A673 (cell line): ENCODE data around the gene DLGAP1. TPM values are rescaled to one million over a fixed set of nuclear protein-coding genes. Genes with fewer than 3 reads are reported as not detected.
A peak's percentile ranks its signal among the peaks of the same experiment; 100 is the strongest.

Experiments used
- BruUV-seq: library from RNA; stranded (reverse); fragments of 400-500 nt; replicated peaks from 2 replicates; lab custom pipeline; 2021; lab: Mats Ljungman, UMichigan
- CTCF ChIA-PET: fragments of 300-600 bp; sonication (Branson Sonifier 250); formaldehyde crosslinking; loops from one replicate; lab custom pipeline; 2022; ENCODE audit warnings: antibody characterized with exemption; lab: Charles Lee
- POLR2A ChIA-PET: fragments of 300-600 bp; sonication (Branson Sonifier 250); formaldehyde crosslinking; loops from one replicate; lab custom pipeline; 2022; ENCODE audit warnings: antibody characterized with exemption; ENCODE audit not compliant: low non-redundant PET; lab: Charles Lee
- DNase-seq: peaks from one replicate; pipeline ENCODE4 v3.0.0-alpha.2; 2015; ENCODE audit warnings: low spot score
- H3K27ac ChIP-seq: fragments of 200-600 bp; sonication (generic); 2 replicates; pipeline ENCODE4 v1.5.1; 2016; ENCODE audit warnings: mixed run types, low read depth, mild to moderate bottlenecking, mixed read lengths, antibody characterized with exemption, low read length; ENCODE audit not compliant: poor library complexity, severe bottlenecking
- H3K27me3 ChIP-seq: fragments of 200-600 bp; sonication (generic); replicated peaks from 2 replicates; pipeline ENCODE4 v1.6.1; 2017; ENCODE audit warnings: mixed run types, low read depth, mild to moderate bottlenecking, mixed read lengths, antibody characterized with exemption, low read length; ENCODE audit not compliant: insufficient read depth, poor library complexity
- H3K36me3 ChIP-seq: fragments of 200-600 bp; sonication (generic); 2 replicates; pipeline ENCODE4 v1.6.1; 2016; ENCODE audit warnings: mixed run types, mild to moderate bottlenecking, mixed read lengths, antibody characterized with exemption, low read length; ENCODE audit not compliant: insufficient read depth, poor library complexity, severe bottlenecking
- H3K4me1 ChIP-seq: fragments of 200-600 bp; sonication (generic); 2 replicates; pipeline ENCODE4 v1.6.1; 2017; ENCODE audit warnings: mixed run types, mild to moderate bottlenecking, mixed read lengths, antibody characterized with exemption, low read length; ENCODE audit not compliant: insufficient read depth, poor library complexity, severe bottlenecking
- H3K4me3 ChIP-seq: fragments of 200-600 bp; sonication (generic); 2 replicates; pipeline ENCODE4 v1.5.1; 2016; ENCODE audit warnings: low read depth, mixed run types, mild to moderate bottlenecking, mixed read lengths, low read length; ENCODE audit not compliant: poor library complexity, severe bottlenecking
- H3K9me3 ChIP-seq: fragments of 200-600 bp; sonication (generic); 2 replicates; pipeline ENCODE4 v1.6.1; 2016; ENCODE audit warnings: mixed run types, low read depth, mild to moderate bottlenecking, mixed read lengths, antibody characterized with exemption, low read length; ENCODE audit not compliant: poor library complexity, severe bottlenecking
- EZH2 ChIP-seq: fragments of 200-600 bp; sonication (generic); IDR thresholded peaks from 2 replicates; pipeline ENCODE4 v1.6.1; 2017; ENCODE audit warnings: borderline replicate concordance, low read depth, mild to moderate bottlenecking, mixed read lengths, antibody characterized with exemption, low read length; ENCODE audit not compliant: poor library complexity, severe bottlenecking
- intact Hi-C: fragments of 100-400 bp; cut with micrococcal nuclease; formaldehyde crosslinking; loops from one replicate; pipeline ENCODE4 v1.10.0; 2022; ENCODE audit not compliant: unreplicated experiment
- total RNA-seq: library from RNA; stranded (reverse); gene quantifications from 2 replicates; pipeline ENCODE4 v1.2.3, GENCODE V29; 2021
- TF ChIP-seq, protein P1 (sequence below): fragments of 300-800, 200-600 bp; sonication (generic); conservative IDR thresholded peaks from 2 replicates; pipeline ENCODE4 v1.5.1; 2017; ENCODE audit warnings: low read depth, mild to moderate bottlenecking, antibody characterized with exemption, low read length, moderate library complexity, mixed read lengths

The DLGAP1 gene
- total RNA-seq, 1 experiment from 2014 or later: 135 TPM

DNA sequence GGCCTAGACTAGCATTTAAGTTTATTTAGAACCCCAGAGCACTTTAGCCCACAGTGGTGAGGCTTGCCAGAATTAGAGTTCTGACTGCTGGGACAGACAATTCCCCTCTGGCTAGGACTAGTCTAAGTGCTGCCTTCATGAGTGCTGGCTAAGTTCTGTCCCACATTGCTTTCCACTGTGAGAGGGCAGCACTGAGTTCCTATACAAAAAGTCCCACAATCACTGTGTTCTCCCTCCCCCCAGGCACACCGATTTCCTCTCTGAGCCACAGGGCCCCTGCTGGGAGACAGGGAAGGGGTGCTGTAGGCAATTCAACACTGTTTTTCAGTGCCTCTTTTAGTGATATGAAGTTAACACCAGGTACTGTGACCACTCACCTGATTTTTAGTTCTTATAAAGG, 310.9 kb downstream of the DLGAP1 start:
- no peaks in the 10 kb centered on the region for H3K36me3 ChIP-seq
- intact Hi-C loops: no loop called here
- POLR2A ChIA-PET: no interaction called here
- no peaks in the 10 kb centered on the region for H3K27me3 ChIP-seq
- no TSS peak for BruUV-seq
- H3K9me3 ChIP-seq: no peaks in the 10 kb centered on the region
- H3K4me3 ChIP-seq: no peak overlapping the region
- peak; percentile 33 for DNase-seq
- TF ChIP-seq EZH2: no peak
- TF ChIP-seq, protein P1, sequence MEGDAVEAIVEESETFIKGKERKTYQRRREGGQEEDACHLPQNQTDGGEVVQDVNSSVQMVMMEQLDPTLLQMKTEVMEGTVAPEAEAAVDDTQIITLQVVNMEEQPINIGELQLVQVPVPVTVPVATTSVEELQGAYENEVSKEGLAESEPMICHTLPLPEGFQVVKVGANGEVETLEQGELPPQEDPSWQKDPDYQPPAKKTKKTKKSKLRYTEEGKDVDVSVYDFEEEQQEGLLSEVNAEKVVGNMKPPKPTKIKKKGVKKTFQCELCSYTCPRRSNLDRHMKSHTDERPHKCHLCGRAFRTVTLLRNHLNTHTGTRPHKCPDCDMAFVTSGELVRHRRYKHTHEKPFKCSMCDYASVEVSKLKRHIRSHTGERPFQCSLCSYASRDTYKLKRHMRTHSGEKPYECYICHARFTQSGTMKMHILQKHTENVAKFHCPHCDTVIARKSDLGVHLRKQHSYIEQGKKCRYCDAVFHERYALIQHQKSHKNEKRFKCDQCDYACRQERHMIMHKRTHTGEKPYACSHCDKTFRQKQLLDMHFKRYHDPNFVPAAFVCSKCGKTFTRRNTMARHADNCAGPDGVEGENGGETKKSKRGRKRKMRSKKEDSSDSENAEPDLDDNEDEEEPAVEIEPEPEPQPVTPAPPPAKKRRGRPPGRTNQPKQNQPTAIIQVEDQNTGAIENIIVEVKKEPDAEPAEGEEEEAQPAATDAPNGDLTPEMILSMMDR: 0 out of 2 replicates have a peak, but pooled peaks have one; percentile 25
- CTCF ChIA-PET: no interaction called here
- no peak overlapping the region for H3K27ac ChIP-seq
- H3K4me1 ChIP-seq: peaks cover 4% of the 10 kb centered on the region

DNA sequence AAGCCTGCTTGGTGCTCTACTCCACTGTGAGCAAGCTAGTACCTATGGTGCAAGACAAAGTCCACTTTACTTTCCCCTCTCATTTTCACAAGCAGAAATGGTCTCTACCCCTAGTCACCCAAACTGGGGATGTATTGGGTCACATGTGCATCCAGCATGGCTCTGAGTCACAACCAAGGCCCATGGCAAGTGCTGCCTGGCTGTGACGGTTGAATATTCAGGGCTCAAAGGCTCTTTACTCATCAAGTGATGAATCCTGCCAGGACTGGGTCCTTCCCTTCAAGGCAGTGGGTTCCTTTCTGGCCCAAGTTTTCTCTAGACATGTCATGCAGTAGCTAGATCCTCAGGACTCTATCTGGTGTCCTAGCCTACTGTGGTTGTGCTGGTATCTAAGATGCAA, 311.5 kb downstream of the DLGAP1 start:
- Histone ChIP-seq H3K27ac (no peak overlapping the region), H3K9me3 (no peaks in the 10 kb centered on the region), H3K4me3 (no peak overlapping the region), H3K27me3 (no peaks in the 10 kb centered on the region), H3K4me1 (peaks cover 4% of the 10 kb centered on the region), H3K36me3 (no peaks in the 10 kb centered on the region)
- TF ChIP-seq, protein P1: no peak
- no peak for TF ChIP-seq EZH2
- ChIA-PET CTCF (no interaction called here), POLR2A (no interaction called here)
- no peak for DNase-seq
- intact Hi-C loops: no loop called here
- no TSS peak for BruUV-seq

DNA sequence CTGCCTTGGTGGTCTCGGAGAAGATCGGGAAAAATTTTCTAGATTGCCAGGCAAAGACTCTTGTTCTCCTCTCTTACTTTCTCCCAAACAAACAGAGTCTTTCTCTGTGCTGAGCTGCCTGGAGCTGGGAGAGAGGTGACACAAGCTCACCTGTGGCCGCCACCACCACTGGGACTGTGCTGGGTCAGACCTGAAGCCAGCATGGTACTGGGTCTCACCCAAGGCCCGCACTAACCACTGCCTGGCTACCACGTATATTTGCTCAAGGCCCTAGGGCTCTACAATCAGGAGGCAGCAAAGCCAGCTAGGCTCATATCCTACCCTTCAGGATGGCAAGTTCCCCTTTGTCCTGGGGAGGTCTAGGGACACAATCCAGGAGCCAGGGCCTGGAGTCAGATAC, 312.2 kb downstream of the DLGAP1 start:
- ChIA-PET POLR2A (no interaction called here), CTCF (no interaction called here)
- intact Hi-C loops: no loop called here
- no TSS peak for BruUV-seq
- H3K27ac ChIP-seq: no peak overlapping the region
- H3K4me1 ChIP-seq: peaks cover 4% of the 10 kb centered on the region
- H3K4me3 ChIP-seq: no peak overlapping the region
- no peaks in the 10 kb centered on the region for H3K27me3 ChIP-seq
- no peak for DNase-seq
- no peaks in the 10 kb centered on the region for H3K9me3 ChIP-seq
- TF ChIP-seq, protein P1: no peak
- no peak for TF ChIP-seq EZH2
- H3K36me3 ChIP-seq: no peaks in the 10 kb centered on the region
